Fibroblast of villous mesenchyme (primary cell): ENCODE data around the gene CHAF1B. TPM values are rescaled to one million over a fixed set of nuclear protein-coding genes. Genes with fewer than 3 reads are reported as not detected.

Experiments
- DNase-seq: peaks from one replicate; pipeline ENCODE4 v3.0.0-alpha.2; 2010; ENCODE audit warnings: low read depth
- H3K4me3 ChIP-seq: 2 replicates; pipeline ENCODE4 v1.5.1; 2011; ENCODE audit warnings: low read depth, mild to moderate bottlenecking, low read length
- small RNA-seq: library from RNA; depleted of rRNA; stranded (forward); fragments of <200 nt; gene quantifications from one replicate; pipeline ENCODE3, GENCODE V24; 2012
- total RNA-seq: library from RNA; depleted of rRNA; stranded (reverse); fragments of >200 nt; gene quantifications from 2 replicates; pipeline ENCODE4 v1.2.3, GENCODE V29; 2012
- TF ChIP-seq, protein P1 (sequence below): IDR thresholded peaks from 2 replicates; pipeline ENCODE4 v1.5.1; 2012; ENCODE audit warnings: low read depth, mild to moderate bottlenecking, low read length; ENCODE audit not compliant: insufficient read depth

Gene CHAF1B
- total RNA-seq, 1 donor = 3.5 TPM

DNA sequence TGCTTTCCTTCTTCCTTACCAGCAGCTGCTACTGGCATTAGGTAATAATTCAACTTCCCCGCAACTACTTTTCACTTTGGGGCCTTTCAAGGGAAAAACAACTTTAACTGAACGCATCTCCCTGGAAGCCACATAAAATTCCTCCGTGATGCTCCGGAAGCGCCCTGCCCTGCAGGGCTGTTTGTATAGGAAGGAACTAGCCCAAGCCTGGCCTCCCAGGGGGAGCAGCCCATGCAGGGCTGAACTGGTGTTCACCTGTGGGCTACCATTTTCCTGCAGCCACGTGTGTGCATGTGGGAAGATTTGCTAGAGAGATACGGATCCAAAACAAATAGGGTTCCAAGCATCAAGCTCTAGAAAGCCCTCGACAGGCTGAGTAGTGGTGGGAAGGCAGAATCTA, 80.3 kb downstream of the CHAF1B start:
- DNase-seq = no peak
- TF ChIP-seq, protein P1, sequence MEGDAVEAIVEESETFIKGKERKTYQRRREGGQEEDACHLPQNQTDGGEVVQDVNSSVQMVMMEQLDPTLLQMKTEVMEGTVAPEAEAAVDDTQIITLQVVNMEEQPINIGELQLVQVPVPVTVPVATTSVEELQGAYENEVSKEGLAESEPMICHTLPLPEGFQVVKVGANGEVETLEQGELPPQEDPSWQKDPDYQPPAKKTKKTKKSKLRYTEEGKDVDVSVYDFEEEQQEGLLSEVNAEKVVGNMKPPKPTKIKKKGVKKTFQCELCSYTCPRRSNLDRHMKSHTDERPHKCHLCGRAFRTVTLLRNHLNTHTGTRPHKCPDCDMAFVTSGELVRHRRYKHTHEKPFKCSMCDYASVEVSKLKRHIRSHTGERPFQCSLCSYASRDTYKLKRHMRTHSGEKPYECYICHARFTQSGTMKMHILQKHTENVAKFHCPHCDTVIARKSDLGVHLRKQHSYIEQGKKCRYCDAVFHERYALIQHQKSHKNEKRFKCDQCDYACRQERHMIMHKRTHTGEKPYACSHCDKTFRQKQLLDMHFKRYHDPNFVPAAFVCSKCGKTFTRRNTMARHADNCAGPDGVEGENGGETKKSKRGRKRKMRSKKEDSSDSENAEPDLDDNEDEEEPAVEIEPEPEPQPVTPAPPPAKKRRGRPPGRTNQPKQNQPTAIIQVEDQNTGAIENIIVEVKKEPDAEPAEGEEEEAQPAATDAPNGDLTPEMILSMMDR = no peak
- no peak overlapping the region for H3K4me3 ChIP-seq

DNA sequence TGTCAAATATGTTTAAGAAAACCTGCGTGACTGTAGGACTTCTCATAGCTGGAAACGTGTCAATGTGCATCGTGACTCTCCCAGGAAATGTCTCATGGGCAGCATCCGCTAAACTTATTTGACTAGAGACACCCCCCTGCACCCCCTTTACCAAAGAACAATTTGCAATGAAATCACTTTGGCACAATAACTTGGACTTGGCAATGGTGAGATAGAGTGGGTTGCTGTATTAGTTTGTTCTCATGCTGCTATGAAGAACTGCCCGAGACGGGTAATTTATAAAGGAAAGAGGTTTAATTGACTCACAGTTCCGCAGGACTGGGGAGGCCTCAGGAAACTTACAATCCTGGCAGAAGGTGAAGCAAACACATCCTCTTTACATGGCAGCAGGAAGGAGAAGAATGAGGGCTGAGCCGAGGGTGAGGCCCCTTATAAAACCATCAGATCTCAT, 80.9 kb downstream of the CHAF1B start:
- no peak for DNase-seq
- TF ChIP-seq, protein P1 = no peak
- no peak overlapping the region for H3K4me3 ChIP-seq

Small RNA genes within 50 kb of the gene (small RNA-seq; reads per million reads assigned to genes)
- gene ATP5MFP1 = not detected

Other genes with a start within 250 kb of the CHAF1B start
- gene DOP1B, start 228.6 kb upstream of the CHAF1B start, total RNA-seq = 10.6 and 11.7 TPM in 2 replicates
- gene MORC3, start 65.2 kb upstream of the CHAF1B start, total RNA-seq = 39.0 and 56.1 TPM in 2 replicates
- gene CLDN14, start 94.7 kb downstream of the CHAF1B start, total RNA-seq = under 0.01 TPM in 1 of 2 replicates, not detected in the other